ENCODE measurements around the gene NELFCD.

DNA sequence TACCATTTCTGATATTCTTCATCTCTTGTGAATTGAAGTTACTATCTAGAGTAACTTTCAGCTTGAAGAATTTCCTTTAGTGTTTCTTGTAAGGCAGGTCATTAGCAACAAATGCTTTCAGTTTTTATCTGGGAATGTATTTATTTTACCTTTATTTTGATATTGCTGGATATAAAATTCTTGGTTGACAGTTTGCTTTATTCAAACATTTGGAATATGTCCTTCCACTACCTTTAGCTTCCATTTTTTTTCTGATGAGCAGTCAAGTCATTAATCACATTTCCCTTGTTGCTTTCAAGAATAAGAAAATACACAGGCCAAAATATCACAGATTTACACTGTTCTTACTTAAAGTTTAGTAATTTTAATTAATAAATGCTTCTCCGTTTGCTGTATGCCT, 5.7 kb upstream of the NELFCD start:
- TF ChIP-seq CTCF (IDR thresholded peaks at IDR 0.05): no peak
- no peak for TF ChIP-seq POLR2AphosphoS5 (IDR thresholded peaks at IDR 0.05)

Measured in suprapubic skin (tissue), 3 donors.